NCI-H2196 (cell line): ENCODE results near the gene NELFA.
A peak's percentile ranks its signal among the peaks of the same experiment; 100 is the strongest.

Experiments
- DNase-seq: peaks from one replicate; lab custom pipeline; 2025; ENCODE audit not compliant: unreplicated experiment; lab: John Stamatoyannopoulos, UW

The NELFA gene

DNA sequence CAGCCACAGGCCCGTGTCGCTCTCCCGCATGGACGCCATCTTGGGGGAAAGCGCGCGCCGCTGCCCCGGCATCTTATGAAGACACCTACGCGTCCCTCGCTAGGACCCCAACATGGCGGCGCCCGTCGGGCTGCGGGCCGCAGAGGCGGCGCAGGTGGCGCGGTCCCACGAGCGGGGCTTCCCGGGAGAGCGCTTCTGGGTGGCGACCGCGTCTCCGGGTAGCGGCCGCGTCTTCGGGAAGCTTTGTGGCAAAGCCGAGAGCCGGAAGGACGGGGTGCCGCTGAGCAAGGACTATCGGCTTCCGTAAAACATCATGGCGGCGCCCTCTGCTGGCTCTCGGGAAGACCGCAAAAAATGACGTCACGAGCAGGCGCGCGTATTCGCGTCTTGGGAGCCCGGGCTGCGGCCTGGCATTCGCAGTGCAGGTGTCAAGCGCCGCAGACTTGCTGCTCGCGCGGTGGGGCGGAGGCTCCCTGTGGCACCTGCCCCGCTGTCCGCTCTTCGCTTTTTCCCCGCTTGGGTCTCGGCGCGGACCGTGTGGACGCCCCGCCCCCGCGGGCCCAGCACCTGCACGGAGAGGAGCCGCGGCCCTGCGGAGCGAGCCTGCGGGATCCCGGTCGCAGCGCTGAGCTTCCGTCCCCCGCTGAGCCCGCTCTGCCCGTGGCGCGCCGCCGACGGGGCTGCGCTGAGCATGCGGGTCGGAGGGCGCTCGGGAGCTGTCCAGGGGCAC lies at the start of gene NELFA:
Gene NELFA (minus strand): TSS at position 54 of the 730 bp plus-strand sequence. CDS start 15 bp downstream, at position 39.
- peak; percentile 96 for DNase-seq

DNA sequence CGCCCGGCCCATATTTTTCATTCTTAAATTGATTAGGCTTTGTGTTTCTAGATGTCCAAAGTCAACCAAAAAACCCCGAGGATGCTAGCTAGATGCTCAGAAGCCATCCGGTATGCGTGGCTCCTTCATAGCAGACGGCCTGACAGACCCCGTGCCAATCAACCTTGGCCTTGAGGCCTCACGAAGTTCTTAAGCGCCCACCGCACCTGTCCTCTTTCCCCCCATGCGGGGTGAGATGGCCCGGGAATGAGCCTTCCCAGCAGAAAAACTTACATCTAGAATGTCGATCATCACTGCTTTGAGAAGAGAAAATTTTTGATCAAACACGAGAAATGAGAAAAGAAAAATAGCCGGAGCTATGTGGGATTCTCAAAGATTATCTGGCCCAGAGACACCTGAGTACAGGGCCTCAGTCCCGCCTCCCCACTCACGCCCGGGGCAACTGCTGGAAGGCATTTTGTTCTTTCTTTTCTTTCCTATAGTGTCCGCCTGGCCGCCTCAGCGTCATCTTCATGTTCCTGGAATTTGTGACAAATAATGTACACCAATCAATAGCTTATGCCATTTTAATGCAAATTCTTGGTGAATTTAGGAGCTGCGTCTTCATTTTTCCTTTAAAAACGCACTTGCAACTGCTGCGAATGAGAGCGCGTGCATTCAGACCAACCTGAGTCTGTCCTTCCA lies 48.8 kb upstream of the NELFA start:
- DNase-seq = no peak

DNA sequence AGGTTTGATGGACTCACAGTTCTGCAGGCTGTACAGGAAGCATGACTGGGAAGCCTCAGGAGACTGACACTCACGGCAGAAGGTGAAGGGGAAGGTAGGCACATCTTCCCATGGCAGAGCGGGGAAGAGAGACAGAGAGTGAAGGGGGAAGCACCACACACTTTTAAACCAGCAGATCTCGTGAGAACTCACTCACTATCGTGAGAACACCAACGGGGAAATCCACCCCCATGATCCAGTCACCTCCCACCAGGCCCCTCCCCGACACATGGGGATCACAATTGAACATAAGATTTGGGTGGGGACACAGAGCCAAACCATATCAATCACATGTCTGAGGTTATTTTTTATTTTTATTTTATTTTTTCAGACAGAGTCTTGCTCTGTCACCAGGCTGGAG lies 45.4 kb upstream of the NELFA start:
- no peak for DNase-seq

DNA sequence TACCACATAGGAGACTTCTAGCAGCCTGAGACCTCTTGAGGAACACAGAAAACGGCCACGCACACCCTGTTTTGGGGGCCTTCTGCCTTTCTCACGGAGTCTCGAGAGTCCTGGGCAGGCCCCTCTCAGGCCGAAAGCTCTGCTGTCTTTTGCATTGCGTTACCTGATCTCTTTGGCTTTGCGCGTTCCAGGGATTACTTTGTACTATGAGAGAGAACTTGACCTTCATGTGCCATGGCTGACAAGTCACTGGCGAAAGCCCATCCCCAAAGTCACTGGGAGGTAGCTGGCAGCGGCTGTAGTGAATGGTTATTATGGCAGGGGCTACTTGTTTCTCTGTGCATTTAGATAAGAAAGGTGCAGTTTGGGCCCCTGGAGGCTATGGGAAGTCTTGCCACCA lies 42.3 kb upstream of the NELFA start:
- DNase-seq = no peak

DNA sequence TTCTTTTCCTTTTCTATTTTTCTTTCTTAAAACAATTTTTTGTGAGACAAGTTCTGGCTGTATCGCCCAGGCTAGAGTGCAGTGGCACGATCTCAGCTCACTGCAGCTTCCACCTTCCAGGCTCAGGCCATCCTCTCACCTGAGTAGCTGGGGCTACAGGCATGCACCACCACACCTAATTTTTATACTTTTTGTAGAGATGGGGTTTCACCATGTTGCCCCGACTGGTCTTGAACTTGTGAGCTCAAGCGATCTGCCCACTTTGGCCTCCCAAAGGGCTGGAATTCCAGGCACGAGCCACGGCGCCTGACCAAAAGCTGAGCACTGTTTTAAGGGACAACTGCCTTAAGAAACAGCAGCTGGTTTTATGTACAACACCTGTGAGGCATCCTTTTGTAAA lies 41.0 kb upstream of the NELFA start:
- no peak for DNase-seq

DNA sequence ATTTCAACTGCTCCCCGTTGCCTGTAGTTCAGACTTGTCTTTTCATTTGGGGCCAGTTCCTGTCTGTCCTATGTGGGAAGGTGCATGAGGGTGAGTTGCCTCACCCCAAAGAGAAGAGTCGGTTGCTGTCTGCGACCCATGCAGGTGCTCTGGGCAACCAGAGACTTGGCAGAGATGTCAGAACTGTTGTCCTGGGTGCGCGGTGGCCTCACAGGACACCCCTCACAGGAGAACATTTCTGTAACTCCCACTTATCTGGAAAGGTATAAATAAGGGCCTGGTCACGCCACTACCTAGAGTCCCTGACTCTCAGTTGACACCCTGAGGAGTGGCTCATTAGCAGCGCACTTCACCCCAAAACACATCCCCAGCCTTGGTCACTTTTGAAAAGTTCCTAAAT lies 40.6 kb upstream of the NELFA start:
- no peak for DNase-seq

DNA sequence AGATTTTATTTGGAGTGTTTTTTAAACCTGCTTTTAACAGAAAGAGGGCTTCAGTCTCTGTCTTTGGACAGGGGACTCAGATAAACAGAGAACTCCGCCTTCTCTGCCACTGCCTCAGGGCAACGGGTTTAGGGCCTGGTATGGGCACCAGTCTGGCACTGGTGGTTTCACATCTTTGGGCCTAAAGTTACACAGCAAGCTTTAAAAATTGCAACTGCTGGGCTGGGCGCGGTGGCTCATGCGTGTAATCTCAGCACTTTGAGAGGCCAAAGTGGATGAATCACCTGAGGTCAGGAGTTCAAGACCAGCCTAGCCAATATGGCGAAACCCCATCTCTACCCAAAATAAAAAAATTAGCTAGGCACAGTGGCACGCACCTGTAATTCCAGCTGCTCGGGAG lies 40.1 kb upstream of the NELFA start:
- DNase-seq = no peak

DNA sequence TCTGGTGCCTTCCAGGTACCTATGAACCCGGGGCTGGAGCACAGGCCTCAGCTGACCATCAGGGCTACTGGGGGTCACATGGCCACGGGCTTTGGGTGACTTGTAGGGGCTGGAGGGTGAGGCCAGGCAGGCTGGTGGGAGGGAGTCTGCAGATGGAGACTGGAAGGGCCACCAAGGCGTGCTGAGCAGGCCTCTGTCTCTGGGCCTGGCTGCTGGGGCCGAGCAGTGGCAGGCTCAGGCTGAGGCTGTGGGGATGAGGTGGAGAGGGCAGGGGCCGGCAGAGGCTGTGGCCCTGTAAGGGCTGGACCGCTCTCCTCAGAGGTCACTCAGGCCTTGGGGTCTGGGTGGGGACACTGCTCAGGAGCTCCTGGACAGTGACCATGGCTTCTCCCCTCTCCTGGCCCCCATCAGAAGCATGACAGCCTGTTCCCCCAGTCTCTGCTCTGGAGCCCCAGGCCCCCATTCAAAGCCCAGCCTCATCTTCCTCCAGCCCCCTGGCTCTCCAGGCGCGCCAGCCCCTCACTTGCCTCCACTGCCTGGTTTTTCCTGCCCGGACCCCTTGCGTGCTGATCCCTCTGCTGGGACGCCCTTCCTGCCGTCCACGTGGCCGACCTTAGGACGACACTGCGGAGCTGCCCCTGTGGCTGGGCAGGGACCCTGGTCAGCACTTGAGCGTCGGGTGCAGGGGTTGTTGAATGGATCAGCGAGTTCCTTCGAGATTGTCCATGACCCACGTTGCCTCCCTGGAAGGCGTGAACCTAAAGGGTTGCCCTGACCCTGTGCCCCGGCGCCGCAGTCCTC lies 39.2 kb upstream of the NELFA start:
- no peak for DNase-seq

DNA sequence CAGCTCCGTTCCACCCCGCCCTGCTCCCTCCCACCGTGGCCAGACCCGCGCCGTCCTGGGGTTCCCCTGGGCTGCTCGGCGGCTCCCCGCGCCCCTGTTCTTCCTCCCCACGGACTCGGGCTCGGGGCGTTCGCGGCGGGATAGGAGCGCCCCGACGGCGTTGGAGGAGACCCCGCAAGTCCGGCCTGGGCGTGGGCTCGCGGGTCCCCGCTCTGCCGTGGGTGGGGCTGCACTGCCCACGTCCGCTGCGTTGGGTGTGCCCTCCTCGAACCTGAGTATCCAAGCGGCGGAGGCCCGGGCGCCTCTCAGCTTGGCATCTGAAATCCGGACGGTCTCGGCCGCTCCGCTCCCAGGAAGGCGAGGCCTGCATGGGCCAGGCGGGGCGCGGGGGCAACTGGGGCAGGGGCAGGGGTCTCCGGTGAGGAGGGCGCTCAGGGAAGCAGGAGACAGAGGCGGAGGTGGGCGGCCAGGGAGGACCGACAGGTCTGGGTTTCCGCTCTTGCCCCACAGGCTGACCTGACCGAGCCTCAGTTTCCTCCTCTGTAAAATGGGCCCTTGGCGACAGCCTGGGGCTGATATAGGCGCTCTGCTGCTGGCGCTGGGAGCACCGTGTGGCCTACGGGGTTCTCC lies 38.4 kb upstream of the NELFA start:
- no peak for DNase-seq

DNA sequence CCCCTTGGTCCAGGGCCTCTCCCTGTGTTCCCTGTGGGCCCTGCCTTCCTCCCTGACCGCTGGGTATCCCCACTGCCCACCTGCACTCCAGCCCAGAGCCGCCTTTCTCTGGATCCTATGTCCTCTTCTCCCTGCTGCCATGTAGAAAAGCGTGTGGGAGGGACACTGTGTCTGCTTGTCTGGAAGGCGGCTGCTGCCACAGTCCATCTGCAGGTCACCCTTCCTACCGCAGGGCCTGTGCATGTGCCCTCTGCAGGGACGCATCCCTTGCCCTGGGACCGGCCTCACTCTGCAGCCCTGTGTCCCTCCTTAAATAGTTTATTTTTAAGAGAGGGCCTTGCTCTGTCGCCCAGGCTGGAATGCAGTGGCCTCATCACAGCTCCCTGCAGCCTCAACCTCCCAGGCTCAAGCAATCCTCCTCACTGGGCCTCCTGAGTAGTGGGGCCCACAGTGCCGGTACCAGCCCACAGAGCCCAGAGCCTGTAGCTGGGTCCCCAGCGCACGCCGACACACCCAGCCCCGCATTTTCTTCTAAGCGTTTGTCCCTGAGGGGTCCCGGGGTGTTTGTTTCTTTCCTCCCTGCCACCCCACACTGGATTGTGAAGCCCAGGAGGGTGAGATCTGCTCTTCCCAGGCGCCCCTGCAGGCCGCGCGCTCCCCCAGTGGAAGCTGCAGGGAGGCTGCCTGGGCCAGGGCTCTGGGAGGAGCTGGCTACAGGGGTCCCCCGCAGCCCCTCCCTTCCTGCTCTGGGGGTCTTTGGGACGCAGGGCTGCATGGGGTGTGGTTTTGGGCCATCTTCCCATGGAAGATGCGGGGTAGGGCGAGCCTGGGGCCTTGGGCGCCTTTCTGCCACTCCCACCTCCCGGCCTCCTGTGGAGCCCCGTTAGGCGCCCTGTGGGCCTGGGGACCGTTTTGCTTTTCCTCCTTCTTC lies 37.5 kb upstream of the NELFA start:
- no peak for DNase-seq

DNA sequence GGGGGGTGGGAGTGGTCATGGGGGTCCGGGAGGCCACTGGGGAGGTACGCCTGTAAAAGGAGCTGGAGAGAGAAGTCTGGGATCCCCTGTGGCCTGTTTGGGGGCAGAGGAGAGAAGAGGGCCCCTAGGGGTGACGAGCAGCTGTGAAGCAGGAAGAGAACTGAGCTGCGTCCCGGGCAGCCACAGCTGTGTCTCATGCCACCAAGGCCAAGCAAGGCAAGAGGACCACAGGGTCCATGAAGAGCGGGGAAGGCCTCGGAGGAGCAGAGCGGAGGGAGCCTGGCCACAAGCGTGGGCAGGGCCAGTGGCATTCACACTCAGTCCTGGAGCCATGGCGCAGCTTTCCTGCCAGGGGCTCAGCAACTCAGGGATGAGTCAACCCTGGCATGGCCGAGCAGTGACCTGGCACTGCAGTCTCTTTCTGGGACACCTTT lies 36.8 kb upstream of the NELFA start:
- DNase-seq = no peak

DNA sequence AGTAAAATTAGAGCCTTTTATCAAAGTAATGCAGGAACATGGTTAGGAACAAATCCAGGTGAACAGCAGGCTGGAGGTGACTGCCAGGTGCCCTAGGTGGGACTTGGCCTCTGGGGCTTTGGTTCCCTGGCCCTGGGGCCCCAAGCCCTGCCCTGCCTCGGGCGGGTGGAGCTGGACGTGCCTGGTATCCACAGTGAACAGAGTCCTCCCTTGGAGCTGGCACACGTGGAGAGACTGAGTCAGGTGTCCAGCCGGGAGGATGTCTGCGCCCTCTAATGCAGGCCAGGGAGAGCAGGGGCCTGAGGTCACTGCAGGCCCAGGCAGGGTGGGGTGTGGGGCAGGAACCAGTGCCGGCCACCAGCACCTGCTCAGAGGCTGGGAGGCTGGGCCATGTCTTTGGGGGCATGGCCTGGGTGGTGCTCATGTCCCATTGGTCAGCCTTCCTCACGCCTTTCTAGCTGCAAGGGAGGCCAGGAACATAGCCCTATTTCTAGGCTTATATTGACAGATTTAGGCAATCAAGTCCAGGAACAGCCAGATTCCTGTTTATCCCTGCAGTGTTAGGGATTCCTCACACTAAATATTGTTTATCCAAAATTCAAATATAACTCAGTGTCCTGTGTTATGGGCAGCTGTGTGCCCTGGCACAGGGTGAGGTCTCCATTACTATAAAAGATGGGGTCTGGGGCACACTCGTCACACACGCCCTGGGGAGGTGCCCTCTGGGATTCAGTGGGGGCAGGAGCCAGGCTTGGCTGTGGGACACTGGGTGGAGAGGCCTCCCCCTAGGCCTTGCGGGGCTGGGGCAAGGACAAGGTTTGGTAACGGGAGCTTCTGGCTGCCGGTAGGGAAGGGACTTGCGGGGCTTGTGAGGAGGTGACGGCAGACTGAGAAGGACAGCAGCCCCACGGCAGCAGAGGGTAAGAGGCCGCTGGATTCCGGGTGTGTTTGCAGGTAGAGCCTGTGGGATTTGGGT lies 36.1 kb upstream of the NELFA start:
- DNase-seq = no peak

DNA sequence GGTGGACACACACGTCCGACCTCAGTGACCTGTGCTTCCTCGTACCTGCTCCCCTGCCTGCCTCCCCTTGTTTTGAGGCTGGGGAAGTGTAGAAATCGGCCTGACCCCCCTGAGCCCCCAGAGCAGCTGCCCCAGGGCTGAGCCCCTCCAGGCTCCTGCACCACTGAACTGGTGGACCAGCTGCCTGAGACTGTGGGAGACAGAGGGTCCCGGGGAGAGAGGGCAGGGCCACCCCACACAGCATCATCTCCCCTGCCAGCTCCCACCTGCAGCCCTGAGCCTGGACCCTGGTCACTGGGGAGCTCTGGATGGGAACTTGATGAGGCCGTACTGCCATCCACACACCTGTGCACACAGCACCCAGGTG lies 35.3 kb upstream of the NELFA start:
- DNase-seq = no peak

DNA sequence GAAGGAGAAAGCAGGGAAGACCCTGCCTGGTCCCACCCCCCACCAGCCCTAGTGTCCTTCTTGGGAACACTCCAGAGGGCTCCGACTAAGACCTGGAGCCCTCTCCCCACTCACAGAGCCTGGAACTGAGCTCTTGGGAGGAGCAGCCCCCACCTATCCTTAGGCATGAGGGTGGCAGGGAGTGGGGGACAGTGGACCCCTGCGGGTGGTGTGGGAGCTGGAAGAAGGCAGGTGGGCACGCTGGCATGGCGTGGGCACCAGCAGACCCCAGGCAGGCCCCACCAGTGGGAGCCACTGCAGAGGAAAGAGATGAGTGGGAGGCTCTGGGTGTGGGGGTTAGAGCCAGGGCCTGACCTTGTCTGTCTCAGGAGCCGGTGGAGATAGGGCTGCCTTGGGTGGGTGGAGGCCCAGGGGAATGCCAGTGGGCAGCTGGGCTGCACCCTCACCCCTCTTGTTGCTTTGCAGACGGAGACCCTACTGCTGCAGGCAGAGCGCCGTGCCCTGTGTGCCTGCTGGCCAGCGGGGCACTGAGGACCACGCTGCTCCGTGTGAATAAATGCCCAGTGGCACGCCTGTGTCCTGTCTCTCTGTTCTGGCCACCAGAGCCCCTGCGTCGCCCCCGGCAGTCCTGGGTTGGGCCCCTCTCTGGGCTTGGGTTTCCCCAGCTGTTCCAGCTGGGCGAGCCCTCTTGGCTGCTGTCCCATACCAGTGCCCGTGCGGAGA lies 34.8 kb upstream of the NELFA start:
- DNase-seq = no peak

DNA sequence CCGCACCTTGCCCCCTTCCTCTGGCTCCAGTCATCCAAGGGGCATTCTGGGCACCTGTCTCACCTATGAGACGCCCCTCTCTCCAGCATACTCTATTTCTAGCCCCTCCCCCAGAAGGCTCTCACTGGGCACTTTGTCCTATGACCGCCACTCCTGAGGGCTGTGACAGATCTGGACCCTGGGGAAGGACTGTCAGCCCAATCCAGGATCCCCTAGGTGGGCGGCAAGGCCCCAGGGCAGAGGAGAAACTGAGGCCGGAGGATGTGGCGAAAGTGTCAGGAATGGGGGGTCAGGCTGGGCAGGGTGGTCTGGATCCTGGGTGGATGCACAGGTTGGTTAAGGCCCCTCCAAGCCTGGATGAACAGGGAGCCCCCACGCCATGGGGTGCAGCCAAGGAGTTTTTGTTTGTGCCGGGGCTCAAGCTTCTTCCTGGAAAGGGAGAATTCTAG lies 34.2 kb upstream of the NELFA start:
- no peak for DNase-seq

DNA sequence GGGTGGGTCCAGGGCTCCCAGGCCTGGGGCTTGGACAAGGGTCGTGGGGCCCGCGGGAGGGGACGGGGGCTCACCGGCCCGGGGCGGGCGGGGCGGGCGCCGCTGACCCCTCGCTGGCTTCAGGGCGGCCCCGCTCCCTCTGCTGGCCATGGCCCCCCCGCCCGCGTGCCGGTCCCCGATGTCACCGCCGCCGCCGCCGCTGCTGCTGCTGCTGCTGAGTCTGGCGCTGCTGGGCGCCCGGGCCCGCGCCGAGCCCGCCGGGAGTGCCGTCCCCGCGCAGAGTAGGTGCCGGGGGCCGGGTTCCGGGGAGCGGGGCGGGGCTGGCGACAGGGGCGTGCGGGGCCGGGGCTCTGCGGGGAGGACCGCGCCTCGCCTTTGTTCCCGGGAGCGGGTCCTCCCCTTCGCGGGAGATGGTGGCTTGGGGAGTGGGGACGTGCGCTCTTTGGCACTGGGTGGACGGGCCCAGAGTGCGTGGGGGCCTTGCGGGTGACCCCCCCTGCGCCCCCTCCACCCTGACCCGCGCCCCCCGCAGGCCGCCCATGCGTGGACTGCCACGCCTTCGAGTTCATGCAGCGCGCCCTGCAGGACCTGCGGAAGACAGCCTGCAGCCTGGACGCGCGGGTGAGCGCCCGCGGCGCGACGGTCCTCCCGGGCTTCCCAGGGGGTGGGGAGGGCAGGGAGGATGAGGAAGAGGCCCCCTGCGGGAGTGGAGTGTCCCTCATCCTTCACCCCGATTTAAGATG lies 33.6 kb upstream of the NELFA start:
- no peak for DNase-seq

DNA sequence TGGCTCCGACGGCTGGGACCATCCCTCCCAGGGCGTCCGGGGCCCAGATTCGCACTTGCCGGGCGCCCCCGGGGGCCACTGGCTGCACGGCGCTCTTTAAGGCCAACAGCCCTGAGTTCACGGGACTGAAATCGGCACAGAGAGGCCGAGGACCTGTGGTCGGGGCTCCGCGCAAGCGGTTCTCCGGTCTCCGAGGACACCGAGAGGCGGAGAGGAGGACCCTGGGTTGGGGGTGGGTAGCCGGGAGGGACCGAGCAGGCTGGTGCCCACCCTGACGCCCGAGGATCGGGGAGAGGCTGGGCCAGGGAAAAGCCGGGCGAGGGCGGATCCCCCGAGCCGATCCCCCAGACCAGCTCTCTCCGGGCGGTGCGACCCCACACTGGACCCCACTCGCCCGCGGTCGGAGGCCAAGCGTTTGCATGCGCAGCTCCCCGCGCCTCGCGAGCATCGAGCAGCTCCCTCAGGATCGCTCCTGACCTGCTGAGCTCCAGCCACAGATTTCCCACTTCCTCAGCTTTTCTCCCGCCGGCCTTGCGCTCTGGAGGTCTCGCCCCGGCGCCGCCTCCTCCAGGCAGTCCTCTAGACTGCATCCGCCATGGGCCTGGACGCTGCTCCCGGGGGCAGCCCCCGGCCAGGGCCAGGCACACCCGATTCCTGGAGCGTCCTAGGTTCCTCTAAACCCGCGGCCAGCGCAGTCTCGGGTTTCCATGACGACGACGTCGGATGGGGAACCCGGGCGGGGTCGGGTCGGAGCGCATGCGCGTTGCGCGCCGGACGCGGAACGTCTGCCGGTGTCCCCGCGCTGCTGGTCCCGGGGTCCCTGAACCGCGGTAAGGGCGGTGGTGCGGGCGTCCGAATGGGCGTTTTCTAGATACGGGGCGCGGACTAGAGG lies 32.7 kb upstream of the NELFA start:
- DNase-seq = peak; percentile 85
